Endothelial cell of umbilical vein (primary cell): ENCODE data around the gene MBD6. TPM values are rescaled to one million over a fixed set of nuclear protein-coding genes. Genes with fewer than 3 reads are reported as not detected.

Experiments
- BruUV-seq: library from RNA; stranded (reverse); fragments of 400-500 nt; replicated peaks from 2 replicates; lab custom pipeline; 2021; lab: Mats Ljungman, UMichigan
- CTCF ChIA-PET: fragments of 300-600, 350-600 bp; sonication (Branson Sonifier 250); formaldehyde crosslinking; loops from one replicate; lab custom pipeline; 2021; ENCODE audit warnings: antibody characterized with exemption, inconsistent platforms; lab: Charles Lee
- POLR2A ChIA-PET: fragments of 300-600, 350-600 bp; sonication (Branson Sonifier 250); formaldehyde crosslinking; loops from one replicate; lab custom pipeline; 2021; ENCODE audit warnings: antibody characterized with exemption, inconsistent platforms; lab: Charles Lee
- DNase-seq: peaks from one replicate; pipeline ENCODE4 v3.0.0-alpha.2; 2011; ENCODE audit warnings: low read depth, low spot score
- FAIRE-seq: peaks from 2 replicates; lab custom pipeline; 2011; peaks lifted over from hg19 to GRCh38; lab: Jason Lieb, UNC
- H2AFZ ChIP-seq: 2 replicates; pipeline ENCODE4 v1.6.0; 2012; ENCODE audit warnings: low read depth, low read length, control low read depth, inconsistent platforms
- H3K27ac ChIP-seq: 2 replicates; pipeline ENCODE4 v1.5.1; 2011; ENCODE audit warnings: low read depth, mild to moderate bottlenecking, control low read depth, low read length, moderate library complexity; ENCODE audit not compliant: insufficient read depth
- H3K27me3 ChIP-seq, 2 experiments: 2 replicates each; pipeline versions ENCODE4 v1.6.0 to v1.6.1; 2011; ENCODE audit warnings: low read length in 2 of 2, mixed read lengths in 1 of 2; ENCODE audit not compliant: control insufficient read depth in 2 of 2, insufficient read depth in 2 of 2
- H3K36me3 ChIP-seq, 2 experiments: 2 replicates in 1 of 2; 3 replicates in 1 of 2; pipeline ENCODE4 v1.5.1; 2011; ENCODE audit warnings: low read length in 2 of 2, mild to moderate bottlenecking in 1 of 2, moderate library complexity in 1 of 2; ENCODE audit not compliant: control insufficient read depth in 2 of 2, insufficient read depth in 2 of 2; ENCODE audit errors: extremely low read depth in 1 of 2
- H3K4me1 ChIP-seq: 3 replicates; pipeline ENCODE4 v1.5.1; 2011; ENCODE audit warnings: mild to moderate bottlenecking, low read length; ENCODE audit not compliant: control insufficient read depth, insufficient read depth; ENCODE audit errors: extremely low read depth
- H3K4me2 ChIP-seq: 2 replicates; pipeline ENCODE4 v1.6.1; 2011; ENCODE audit warnings: low read length, control low read depth, mixed read lengths; ENCODE audit not compliant: insufficient read depth
- H3K4me3 ChIP-seq, 3 experiments: fragments of 200-600 bp in 1 of 3; sonication (generic), shearing (Covaris generic) in 1 of 3; replicated peaks in 1 of 3; 2 replicates each; pipeline ENCODE4 v1.5.1; 2011 to 2016; ENCODE audit warnings: control low read depth in 3 of 3, low read length in 3 of 3, mild to moderate bottlenecking in 2 of 3, inconsistent platforms in 1 of 3, low read depth in 1 of 3, moderate library complexity in 1 of 3; ENCODE audit not compliant: insufficient read depth in 1 of 3
- H3K79me2 ChIP-seq: 2 replicates; pipeline ENCODE4 v1.6.0; 2012; ENCODE audit warnings: low read length, inconsistent platforms; ENCODE audit not compliant: control insufficient read depth, insufficient read depth
- H3K9ac ChIP-seq: replicated peaks from 2 replicates; pipeline ENCODE3; 2011; ENCODE audit warnings: low read length, control low read depth; ENCODE audit not compliant: insufficient read depth; ENCODE audit errors: extremely low read depth
- H3K9me1 ChIP-seq: replicated peaks from 3 replicates; pipeline ENCODE4 v1.6.0; 2011; ENCODE audit warnings: mild to moderate bottlenecking, low read length; ENCODE audit not compliant: control insufficient read depth, insufficient read depth; ENCODE audit errors: extremely low read depth
- H3K9me3 ChIP-seq: replicated peaks from 2 replicates; pipeline ENCODE4 v1.5.1; 2012; ENCODE audit warnings: low read length, inconsistent platforms; ENCODE audit not compliant: control insufficient read depth, insufficient read depth
- H4K20me1 ChIP-seq: replicated peaks from 2 replicates; pipeline ENCODE3; 2011; ENCODE audit warnings: mild to moderate bottlenecking, low read length; ENCODE audit not compliant: control insufficient read depth, insufficient read depth; ENCODE audit errors: extremely low read depth
- EZH2 ChIP-seq: IDR thresholded peaks from 2 replicates; pipeline ENCODE4 v1.6.1; 2012; ENCODE audit warnings: borderline replicate concordance, low read depth, mild to moderate bottlenecking, moderate library complexity, low read length, inconsistent platforms; ENCODE audit not compliant: severe bottlenecking
- FOS ChIP-seq: IDR thresholded peaks from 2 replicates; pipeline ENCODE4 v1.6.1; 2011; ENCODE audit warnings: mild to moderate bottlenecking, low read length, moderate library complexity, borderline replicate concordance; ENCODE audit not compliant: insufficient read depth
- GATA2 ChIP-seq: IDR thresholded peaks from 2 replicates; pipeline ENCODE4 v1.7.0; 2011; ENCODE audit warnings: low read depth, mild to moderate bottlenecking, moderate library complexity, mixed read lengths, low read length; ENCODE audit not compliant: insufficient read length, insufficient read depth
- MYC ChIP-seq: IDR thresholded peaks from one replicate; pipeline ENCODE4 v1.6.1; 2011; ENCODE audit warnings: mild to moderate bottlenecking, low read depth, low read length
- POLR2A ChIP-seq: IDR thresholded peaks from 2 replicates; pipeline ENCODE4 v1.6.1; 2012; ENCODE audit warnings: low read depth, mild to moderate bottlenecking, control low read depth, low read length
- POLR2AphosphoS5 ChIP-seq: IDR thresholded peaks from 2 replicates; pipeline ENCODE4 v1.6.1; 2012; ENCODE audit warnings: low read depth, mild to moderate bottlenecking, control low read depth, low read length, moderate library complexity; ENCODE audit not compliant: insufficient read depth
- dilution Hi-C: fragments of 300-500 bp; cut with MboI; formaldehyde crosslinking; loops from one replicate; pipeline ENCODE4 v1.15.0; 2019; ENCODE audit warnings: low sequenced_read_pairs; ENCODE audit not compliant: extremely low pct_ligation_motif_present
- intact Hi-C: fragments of 100-400 bp; cut with micrococcal nuclease; formaldehyde crosslinking; loops from one replicate; pipeline ENCODE4 v1.10.0; 2022
- polyA plus RNA-seq, 4 experiments: library from polyadenylated mRNA; depleted of rRNA in 3 of 4; stranded (reverse) in 3 of 4; unstranded in 1 of 4; fragments of >200 nt; gene quantifications; 2 replicates each; pipeline versions ENCODE4 v1.2.1 to v1.2.3, GENCODE V29; 2011 to 2012; ENCODE audit warnings: missing spikeins in 1 of 4
- total RNA-seq: library from RNA; stranded (reverse); gene quantifications from 2 replicates; pipeline ENCODE4 v1.2.3, GENCODE V29; 2021
- TF ChIP-seq, protein P1 (sequence below), 2 donors: IDR thresholded peaks; 1 replicate in 1 of 2; 2 replicates in 1 of 2; pipeline ENCODE4 v1.5.1; 2011; ENCODE audit warnings: low read length in 2 of 2, mild to moderate bottlenecking in 2 of 2, moderate library complexity in 2 of 2, control low read depth in 1 of 2, inconsistent platforms in 1 of 2, low read depth in 1 of 2; ENCODE audit not compliant: insufficient read depth in 1 of 2; ENCODE audit errors: extremely low read depth in 1 of 2

The MBD6 gene
- total and polyA plus RNA-seq, 2 donors (not counting 3 experiments of a cell fraction or from before 2014, with no cell fraction given): 10.6 to 95.2 TPM

DNA sequence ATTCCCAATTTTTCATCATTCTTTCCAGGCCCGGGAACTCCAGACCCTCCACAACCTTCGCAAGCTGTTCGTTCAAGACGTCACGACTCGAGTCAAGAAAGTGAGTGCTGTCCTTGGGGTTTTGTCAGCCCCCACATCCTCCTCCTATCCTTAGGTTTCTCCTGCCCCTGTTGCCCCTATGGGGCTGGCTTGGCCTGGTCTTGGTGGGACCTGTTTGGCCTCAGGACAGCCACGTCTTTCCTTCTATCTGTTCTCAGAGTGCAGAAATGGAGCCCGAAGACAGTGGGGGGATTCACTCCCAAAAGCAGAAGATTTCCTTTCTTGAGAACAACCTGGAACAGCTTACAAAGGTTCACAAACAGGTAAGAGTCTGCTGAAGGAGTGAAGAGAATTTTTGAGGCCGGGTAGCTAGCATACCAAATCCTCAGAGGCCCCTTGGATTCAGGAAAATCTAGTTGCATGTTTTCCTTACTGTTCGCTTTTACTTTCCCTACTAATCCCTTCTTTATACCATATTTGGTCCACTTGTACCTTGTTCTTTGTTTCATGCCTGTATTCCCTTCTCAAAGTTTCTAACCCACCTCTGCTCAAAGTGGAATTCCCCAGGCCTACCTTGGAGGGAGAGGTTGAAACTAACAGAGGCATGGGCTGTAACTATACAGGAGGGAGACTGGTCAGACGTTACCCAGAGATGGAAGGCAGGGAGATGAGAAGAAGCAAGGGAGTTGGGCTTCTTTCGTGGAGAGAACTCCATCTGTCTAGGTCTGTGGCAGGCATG lies 55.5 kb downstream of the MBD6 start:
- no TSS peak for BruUV-seq
- POLR2A ChIA-PET: no interaction called here
- CTCF ChIA-PET: no interaction called here
- Histone ChIP-seq H3K9me1 (no peaks in the 10 kb centered on the region), H3K9ac (no peak overlapping the region), H3K4me3 (no peak overlapping the region), H3K79me2 (no peaks in the 10 kb centered on the region), H3K4me1 (no peaks in the 10 kb centered on the region), H3K9me3 (no peaks in the 10 kb centered on the region), H4K20me1 (no peaks in the 10 kb centered on the region), H3K27me3 (peaks cover 6% of the 10 kb centered on the region in 2 experiments), H3K27ac (no peak overlapping the region), H3K36me3 (no peaks in the 10 kb centered on the region), H2AFZ (no peak overlapping the region), H3K4me2 (no peak overlapping the region)
- dilution Hi-C loops: no loop called here
- DNase-seq (no peak), FAIRE-seq (no peak)
- intact Hi-C loops: no loop called here
- TF ChIP-seq EZH2 (no peak), FOS (no peak), POLR2A (no peak), POLR2AphosphoS5 (no peak), MYC (no peak), GATA2 (no peak)
- TF ChIP-seq, protein P1, sequence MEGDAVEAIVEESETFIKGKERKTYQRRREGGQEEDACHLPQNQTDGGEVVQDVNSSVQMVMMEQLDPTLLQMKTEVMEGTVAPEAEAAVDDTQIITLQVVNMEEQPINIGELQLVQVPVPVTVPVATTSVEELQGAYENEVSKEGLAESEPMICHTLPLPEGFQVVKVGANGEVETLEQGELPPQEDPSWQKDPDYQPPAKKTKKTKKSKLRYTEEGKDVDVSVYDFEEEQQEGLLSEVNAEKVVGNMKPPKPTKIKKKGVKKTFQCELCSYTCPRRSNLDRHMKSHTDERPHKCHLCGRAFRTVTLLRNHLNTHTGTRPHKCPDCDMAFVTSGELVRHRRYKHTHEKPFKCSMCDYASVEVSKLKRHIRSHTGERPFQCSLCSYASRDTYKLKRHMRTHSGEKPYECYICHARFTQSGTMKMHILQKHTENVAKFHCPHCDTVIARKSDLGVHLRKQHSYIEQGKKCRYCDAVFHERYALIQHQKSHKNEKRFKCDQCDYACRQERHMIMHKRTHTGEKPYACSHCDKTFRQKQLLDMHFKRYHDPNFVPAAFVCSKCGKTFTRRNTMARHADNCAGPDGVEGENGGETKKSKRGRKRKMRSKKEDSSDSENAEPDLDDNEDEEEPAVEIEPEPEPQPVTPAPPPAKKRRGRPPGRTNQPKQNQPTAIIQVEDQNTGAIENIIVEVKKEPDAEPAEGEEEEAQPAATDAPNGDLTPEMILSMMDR (IDR thresholded peaks at IDR 0.05; ENCODE audit: extremely low read depth in 1 of 2, insufficient read depth in 1 of 2, low read depth in 1 of 2, low read length in 2 of 2): no peak
